Activated CD8-positive, alpha-beta memory T cell treated with anti-CD3 and anti-CD28 coated beads for 48 hours (primary cell): Measurements from ENCODE around the gene CDKN3.
"Not testable (repeated sequence)": the region's sequence is repeated elsewhere in the genome, so short reads cannot be mapped to it uniquely, and the experiment has no call there.

ENCODE experiments used
- DNase-seq, 3 experiments: peaks; one replicate each; pipeline ENCODE4 v3.0.0-alpha.2; 2020; ENCODE audit warnings: low read depth in 2 of 3, low spot score in 2 of 3

CDKN3 gene

DNA sequence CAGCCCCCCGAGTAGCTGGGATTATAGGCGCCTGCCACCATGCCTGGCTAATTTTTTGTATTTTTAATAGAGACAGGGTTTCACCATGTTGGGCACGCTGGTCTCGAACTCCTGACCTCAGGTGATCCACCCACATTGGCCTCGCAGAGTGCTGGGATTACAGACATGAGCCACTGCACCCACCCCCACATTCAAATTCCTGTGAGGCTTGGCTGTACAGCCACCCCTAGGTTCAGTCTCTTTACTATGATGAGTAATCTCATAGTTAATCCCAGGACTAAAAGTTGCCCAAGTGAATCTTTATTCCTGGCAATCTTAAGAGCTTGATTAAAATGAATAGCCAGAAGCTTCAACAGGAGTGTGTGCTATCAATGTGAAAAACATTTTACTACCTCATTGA, 57.2 kb downstream of the CDKN3 start:
- not testable (repeated sequence) for DNase-seq

DNA sequence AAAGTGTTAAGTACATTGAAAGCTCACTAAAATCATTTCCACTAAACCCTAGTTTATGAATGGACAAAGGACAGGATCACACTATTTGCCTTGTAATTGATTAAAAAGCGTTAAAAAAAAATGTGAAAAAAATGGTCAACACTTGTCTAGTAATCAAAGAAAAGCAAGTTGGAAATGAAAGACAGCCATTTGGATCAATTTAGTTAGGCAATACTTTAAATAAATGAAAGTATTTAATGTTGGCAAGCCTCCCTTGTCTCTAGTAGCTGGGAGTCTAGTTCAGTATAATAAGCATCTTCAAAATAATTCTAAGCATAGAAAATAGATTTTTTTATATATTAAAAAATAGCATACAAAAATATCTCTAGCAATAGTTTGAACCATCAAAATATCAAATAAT, 58.6 kb downstream of the CDKN3 start:
- DNase-seq = no peak

DNA sequence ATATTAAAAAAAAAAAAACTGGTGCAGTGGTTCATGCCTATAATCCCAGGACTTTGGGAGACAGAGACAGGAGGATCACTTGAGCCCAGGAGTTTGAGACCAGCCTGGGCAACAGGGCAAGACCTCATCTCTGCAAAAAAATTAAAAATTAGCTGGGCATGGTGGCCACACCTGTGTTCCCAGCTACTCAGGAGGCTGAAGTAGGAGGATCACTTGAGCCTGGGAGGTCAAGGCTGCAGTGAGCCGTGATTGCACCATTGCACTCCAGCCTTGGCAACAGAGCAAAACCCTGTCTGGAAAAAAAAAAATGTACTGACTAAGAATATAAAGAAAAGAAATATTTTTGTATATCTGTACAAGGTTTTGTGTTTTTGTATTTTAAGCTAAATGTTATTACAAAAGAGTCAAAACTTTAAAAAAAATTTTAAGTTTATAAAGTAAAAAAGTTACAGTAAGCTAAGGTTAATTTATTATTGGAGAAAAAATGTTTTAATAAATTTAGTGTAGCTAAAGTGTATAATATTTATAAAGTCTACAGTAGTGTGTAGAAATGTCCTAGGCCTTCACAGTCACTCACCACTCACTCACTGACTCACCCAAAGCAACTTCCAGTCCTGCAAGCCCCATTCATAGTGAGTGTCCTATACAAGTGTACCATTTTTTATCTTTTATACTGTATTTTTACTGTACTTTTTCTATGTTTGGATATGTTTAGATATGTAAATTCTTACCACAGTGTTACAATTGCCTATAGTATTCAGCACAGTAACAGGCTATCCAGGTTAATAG, 60.2 kb downstream of the CDKN3 start:
- not testable (repeated sequence) for DNase-seq

DNA sequence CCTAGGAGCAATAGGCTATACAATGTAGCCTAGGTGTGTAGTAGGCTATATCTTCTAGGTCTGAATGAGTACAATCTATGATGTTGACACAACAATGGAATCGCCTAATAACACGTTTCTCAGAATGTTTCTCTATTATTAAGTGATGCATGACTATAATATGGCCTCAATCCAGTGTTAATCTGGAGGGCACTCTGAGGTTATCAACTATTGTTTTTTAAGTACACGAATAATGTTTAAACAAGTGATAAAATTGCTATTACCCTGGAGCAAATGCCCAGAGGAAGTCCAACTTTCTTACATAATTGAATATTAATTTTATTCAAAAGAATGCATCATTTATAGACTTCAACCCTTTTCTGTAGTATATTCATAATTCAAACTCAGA, 60.8 kb downstream of the CDKN3 start:
- no peak for DNase-seq

DNA sequence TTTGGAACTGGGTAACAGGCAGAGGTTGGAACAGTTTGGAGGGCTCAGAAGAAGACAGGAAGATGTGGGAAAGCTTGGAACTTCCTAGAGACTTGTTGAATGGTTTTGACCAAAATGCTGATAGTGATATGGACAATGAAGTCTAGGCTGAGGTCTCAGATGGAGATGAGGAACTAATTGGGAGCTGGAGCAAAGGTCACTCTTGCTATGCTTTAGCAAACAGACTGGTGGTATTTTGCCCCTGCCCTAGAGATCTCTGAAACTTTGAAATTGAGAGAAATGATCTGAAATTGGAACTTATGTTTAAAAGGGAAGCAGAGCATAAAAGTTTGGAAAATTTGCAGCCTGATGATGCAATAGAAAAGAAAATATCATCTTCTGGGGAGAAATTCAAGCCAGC, 61.7 kb downstream of the CDKN3 start:
- not testable (repeated sequence) for DNase-seq

DNA sequence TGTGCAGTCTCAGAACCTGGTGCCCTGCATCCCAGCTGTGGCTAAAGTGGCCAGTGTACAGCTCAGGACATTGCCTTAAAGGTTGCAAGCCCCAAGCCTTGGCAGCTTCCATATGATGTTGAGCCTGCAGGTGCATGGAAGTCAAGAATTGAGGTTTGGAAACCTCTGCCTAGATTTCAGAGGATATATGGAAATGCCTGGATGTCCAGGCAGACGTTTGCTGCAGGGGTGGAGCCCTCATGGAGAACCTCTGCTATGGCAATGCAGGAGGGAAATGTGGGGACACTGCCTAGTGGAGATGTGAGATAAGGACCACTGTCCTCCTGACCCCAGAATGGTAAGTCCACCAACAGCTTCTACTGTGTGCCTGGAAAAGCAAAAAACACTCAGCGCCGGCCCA, 62.3 kb downstream of the CDKN3 start:
- no peak for DNase-seq

DNA sequence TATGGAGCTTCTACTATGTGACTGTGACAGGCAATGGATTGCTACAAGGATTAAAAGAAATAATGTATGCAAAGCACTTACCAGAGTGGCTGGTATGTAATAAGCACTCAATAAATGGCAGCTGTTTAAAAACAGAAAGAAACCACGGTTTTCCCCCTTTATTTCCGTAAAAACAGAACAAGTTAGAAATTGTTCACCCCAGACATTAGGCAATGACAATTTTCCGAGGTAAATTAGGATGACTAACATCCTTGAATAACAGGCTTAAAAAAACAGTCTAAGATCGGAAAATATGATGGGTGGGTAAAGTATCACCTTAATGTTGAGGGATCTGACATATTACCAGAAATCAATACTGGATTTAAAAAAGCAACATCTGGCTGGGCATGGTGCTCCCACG, 65.2 kb downstream of the CDKN3 start:
- no peak for DNase-seq

DNA sequence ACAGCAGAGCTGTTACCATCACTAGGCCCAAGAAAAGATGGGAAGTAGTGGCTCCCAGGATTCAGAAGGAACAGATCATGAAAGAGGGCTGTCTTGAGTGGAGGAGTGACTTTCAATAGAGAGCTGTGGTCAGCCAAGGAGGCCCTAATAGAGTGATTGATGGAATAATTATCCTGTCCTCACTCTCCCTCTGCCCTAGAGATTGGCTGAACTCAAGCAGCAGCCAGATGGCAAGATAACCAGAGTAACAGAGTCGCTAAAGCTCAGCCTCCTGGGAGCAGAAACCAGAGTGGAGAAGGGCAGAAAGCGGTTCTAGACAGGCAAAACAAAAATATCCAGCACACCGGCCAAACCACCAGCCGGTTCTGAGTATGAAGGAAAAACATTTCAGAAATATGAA, 68.8 kb downstream of the CDKN3 start:
- no peak for DNase-seq

DNA sequence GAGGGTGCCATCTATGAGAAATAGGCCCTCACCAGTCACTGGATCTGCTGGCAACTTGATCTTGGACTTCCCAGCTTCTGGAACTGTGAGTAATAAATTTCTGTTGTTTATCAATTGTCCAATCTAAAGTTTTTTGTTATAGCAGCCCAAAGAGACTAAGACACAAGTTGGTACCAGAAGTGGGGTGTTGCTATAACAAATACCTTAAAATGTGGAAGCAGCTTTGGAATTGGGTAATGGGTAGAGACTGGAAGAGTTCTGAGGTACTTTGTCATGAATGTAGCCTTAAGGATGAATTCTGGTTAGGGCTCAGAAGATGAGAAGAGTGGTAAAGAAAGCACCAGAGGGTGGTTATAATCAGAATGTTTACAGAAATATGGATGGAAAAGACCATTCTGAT, 70.5 kb downstream of the CDKN3 start:
- DNase-seq = no peak
